COLO829 (cell line): ENCODE results near the gene THAP6.
"Not testable (repeated sequence)": the region's sequence is repeated elsewhere in the genome, so short reads cannot be mapped to it uniquely, and the experiment has no call there.

ENCODE experiments used
- DNase-seq: peaks from one replicate; pipeline ENCODE4 v3.0.0; 2012; ENCODE audit warnings: low spot score

The THAP6 gene

DNA sequence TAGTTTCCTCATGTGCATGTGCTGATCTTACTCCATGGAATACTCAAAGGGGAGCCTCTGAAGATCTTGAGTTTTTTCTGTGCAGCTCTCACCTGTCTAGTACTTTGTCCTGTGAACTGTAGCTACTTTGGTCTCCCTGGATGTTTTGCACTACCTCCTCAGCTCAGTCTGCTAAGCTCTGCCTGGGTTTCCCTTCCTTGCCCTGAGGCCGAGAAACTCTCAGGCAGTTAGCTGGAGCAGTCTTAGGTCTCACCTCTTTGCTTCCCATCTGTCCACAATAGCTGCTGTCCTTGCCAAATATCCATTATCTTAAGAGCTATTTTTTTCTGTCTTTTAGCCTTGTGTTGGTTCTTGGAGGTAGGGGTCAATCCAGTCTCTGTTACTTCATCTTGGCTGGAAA is 11.6 kb downstream of the THAP6 start:
- no peak for DNase-seq

DNA sequence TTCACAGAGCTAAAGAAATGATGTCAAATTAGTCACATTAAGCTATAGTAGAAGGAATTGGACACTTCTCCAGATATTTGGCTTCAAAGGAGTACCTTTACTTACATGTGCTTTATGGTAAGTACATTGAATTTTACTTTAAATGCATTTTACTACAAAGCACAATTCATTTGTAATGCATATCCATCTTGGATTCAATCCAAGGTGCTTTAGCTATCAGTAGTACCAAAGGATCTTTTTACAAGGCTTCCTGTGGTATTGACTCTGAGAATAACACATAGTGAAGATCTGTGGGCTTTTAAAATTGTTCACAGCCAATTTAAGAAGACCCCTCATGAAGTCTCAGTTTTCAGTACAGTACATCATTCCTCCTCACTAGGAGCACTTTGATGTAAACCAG is 13.2 kb downstream of the THAP6 start:
- DNase-seq: no peak

DNA sequence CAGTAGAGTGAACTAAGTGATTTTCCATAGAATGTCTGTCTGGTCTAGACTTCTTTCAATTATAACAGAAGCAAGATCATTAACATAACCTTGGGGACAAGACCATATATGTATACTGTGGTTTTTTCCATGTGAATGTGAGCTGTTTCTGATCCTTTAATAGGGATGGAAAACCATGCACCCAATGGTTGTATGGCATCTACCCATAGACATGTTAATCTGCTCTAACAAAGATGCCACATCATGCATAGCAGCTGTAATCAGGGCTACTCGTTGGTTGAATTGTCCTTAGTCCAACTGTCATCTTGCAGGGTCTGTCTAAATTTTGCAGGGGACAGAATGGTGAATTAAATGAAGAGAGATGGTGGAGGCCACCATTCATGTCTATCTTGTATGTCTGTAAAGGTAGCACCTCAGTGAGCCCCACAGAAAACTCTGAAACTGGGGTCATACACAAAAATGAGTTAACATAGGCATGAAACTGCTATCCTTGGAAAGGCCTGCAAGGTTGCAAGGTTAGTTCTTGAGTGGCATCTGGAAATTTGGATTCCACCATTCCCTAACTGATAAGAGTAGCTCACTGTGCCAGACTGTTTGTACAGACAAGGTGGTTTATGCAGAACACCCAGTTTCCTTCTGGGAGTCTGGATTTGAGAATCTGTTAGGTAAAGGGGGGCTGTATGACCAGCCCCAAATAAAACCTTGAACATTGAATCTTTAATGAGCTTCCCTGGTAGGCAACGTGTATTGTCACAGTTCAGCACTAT is 16.5 kb downstream of the THAP6 start:
- DNase-seq: no peak

DNA sequence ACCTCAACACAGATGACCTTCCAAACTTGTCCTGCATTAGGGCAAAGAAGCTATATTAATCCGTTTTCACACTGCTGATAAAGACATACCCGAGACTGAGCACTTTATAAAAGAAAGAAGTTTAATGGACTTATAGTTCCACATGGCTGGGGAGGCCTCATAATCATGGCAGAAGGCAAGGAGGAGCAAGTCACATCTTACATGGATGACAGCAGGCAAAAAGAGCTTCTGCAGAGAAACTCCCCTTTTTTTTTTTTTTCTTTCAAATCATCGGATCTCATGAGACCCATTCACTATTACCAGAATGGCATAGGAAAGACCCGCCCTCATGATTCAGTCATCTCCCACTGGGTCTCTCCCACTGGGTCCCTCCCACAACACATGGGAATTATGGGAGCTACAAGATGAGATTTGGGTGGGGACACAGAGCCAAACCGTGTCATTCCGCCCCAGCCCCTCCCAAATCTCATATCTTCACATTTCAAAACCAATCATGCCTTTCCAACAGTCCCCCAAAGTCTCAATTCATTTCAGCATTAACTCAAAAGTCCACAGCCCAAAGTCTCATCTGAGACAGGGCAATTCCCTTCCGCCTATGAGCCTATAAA is 17.4 kb downstream of the THAP6 start:
- DNase-seq: not testable (repeated sequence)

DNA sequence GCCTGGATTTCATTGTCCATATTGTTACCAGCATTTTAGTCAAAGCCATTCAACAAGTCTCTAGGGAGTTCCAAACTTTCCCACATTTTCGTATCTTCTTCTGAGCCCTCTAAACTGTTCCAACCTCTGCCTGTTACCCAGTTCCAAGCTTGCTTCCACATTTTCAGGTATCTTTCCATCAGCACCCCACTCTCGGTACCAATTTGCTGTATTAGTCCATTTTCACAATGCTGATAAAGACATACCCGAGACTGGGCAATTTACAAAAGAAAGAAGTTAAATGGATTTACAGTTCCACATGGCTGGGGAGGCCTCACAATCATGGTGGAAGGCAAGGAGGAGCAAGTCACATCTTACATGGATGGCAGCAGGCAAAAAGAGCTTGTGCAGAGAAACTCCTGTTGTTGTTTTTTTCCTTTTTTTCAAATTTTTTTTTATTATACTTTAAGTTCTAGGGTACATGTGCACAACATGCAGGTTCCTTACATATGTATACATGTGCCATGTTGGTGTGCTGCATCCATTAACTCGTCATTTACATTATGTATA is 19.1 kb downstream of the THAP6 start:
- DNase-seq: not testable (repeated sequence)

DNA sequence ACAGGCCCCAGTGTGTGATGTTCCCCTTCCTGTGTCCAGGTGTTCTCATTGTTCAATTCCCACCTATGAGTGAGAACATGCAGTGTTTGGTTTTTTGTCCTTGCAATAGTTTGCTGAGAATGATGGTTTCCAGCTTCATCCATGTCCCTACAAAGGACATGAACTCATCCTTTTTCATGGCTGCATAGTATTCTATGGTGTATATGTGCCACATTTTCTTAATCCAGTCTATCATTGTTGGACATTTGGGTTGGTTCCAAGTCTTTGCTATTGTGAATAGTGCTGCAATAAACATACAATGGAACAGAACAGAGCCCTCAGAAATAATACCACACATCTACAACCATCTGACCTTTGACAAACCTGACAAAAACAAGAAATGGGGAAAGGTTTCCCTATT is 19.7 kb downstream of the THAP6 start:
- not testable (repeated sequence) for DNase-seq

DNA sequence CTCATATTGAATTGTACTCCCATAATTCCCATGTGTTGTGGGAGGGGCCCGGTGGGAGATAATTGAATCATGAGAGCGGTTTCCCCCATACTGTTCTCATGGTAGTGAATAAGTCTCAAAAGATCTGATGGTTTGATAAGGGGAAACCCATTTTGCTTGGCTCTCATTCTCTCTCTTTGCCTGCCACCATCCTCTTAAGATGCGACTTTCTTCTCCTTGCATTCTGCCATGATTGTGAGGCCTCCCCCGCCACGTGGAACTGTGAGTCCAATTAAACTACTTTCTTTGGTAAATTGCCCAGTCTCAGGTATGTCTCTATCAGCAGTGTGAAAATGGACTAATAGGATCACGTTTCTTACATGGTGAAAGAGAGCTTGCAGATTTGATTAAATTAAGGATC is 23.0 kb downstream of the THAP6 start:
- not testable (repeated sequence) for DNase-seq

DNA sequence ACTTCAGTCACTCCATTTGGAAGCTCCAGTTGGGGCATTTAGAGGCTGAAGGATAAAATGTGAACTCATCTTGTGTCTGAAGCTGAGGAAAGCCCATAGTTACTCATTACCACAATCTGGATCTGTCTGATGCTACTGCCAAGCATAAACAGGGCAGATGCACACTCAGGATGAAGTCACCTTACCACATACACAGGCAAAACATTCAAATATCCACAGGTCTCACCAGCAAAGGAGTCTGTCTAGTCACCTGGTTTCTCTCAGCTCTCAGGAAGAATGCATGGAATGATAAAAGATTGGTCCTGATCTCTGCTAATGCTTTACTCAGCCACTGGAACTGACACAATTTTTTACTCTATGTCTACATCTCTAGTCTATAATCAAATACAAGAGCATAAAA is 28.6 kb downstream of the THAP6 start:
- DNase-seq: no peak

DNA sequence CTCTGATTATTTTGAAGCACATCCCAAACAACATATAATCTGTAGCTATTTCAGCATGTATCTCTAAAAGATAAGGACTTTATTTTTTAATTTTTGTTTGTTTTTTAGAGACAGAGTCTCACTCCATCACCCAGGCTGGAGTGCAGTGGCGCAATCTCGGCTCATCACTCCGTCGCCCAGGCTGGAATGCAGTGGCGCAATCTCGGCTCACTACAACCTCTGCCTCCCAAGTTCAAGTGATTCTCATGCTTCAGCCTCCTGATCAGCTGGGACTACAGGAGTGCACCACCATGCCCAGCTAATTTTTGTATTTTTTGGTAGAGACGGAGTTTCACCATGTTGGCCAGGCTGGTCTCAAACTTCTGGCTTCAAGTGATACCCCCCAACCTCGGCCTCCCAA is 29.9 kb downstream of the THAP6 start:
- not testable (repeated sequence) for DNase-seq

DNA sequence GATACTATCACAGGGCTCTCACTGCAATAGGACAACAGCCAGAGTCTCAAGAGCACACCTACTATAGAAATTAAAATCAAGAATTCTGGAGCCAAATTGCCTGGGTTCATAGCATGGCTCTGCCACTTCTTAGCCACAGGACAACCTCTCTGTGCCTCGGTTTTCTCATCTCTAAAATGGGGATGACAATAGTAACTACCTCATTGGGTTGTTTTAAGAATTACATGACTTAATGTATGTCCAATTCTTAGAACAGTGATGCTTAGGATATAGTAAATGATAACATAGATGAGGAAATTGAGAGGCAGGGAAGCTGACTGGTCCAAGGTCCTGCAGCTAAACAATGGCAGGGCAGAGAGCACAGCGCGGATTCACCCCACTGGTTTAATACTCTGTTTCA is 30.6 kb downstream of the THAP6 start:
- DNase-seq: no peak

DNA sequence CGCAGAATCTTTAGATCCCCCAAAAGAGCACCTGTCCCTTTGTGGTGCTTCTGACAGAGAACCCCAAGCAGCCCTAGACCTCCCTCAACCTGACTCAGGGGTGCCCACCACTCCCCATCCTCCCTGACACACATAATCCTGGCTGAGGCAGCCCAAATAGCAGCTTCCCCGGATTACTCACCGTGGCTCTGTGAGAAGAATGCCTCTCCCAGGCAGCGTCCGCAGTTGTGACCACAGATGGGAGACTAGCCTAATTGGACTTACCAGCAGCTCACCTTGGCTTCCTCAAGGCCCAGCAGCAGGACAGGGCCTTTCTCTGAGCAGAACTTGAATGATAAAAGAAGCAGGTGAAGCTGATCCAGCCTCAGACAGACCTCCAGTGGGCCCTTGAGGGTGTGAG is 31.3 kb downstream of the THAP6 start:
- no peak for DNase-seq

DNA sequence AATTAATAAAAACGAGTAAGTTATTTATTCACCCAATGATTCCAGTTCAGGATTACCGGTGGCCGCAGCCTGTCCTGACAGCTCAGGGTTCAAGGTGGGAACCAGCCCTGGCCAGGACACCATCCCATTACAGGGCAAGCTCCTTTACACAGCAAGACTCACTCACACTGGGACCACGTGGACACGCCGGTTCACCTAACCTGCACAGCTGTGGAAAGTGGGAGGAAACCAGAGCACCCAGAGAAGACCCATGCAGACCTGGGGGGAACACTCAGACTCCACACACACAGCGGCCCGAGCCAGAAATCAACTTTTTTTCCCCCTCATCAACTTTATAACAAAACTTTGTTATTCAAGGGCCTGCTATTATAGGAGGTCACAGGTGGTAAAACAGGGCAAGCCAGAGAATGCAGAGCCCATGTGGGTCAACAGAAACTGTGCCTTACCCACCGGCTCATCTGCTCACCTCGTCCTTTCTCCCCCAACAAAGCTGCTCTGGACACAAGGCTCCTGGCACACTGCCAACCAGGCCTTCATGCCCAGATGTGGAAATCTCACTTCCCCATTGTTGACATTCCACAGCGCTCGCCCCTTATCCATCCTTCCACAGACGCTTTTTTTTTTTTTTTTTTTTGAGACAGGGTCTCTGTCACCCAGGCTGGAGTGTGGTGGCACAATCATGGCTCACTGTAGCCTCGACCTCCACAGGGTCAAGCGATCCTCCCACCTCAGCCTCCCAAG is 33.5 kb downstream of the THAP6 start:
- no peak for DNase-seq

DNA sequence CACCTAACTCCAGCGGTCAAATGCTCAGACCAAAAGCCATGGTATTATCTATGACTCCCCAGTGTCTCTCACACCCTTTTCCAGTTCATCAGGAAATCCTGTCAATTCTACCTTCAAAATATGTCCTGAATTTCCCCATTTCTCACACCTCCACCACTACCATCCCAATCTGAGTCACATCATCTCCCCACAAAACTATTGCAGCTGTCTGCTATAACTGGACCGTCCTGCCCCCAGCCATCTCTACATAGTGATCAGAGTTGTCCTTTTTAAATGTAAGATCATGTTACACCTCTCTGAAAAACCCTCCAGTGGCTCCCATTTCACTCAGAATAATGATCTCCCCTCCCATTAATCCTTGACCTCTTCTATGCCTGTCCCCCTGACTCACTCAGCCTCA is 34.7 kb downstream of the THAP6 start:
- DNase-seq: no peak

DNA sequence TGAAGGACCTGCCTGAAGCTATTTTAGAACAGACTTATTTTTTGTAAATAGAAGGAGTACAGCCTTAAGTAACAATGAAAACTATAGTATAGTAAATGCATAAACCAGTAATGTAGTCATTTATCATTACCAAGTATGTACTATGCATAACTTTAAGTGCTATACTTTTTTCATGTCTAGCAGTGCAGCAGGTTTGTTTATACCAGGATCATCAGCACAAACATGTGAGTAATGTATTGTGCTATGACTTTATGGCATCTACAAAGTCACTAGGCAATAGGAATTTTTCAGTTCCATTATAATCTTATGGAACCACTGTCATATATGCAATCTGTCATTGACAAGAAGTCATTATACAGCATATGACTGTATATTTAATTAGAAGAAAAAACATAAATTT is 38.2 kb downstream of the THAP6 start:
- DNase-seq: no peak

DNA sequence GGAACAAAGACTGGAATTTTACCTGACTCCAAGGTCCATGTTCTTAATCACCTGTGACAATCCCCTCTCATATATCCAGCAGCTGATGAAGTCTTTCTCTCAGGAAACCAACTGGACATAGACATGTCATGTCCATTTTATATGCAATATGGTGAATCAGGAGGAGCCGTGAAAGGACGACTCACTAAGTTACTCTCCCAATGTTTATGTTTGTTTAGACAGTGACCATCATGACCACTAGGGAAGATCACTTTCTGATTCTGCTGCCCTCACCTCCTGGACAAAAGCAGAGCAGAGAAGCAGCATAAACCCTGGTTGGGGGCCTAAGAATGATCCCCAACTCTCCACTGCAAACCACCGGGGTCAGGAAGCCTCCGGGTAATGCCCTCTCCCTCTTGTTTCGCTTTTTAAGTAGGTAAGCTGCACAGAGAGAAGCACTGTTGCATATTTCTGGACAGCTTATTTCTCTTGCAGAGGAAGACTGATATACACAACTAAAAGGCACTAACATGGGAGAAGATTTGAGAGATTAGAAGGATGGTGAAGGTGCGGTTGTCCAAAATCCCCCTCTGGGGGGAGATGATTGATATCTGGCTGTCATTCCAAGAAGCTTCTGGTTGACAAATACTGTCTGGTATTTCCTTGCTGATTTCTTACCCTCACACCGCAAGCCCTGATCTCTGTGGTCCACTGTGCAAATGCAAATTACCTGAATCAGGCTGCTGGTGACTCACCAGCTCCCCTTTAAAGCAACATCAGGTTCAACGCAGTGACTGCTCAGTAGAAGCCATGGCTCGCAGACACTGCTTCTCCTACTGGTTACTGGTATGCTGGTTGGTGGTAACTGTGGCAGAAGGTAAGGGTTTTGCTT is 41.3 kb downstream of the THAP6 start, which contains the start of gene ODAPH:
TSS of gene ODAPH (plus strand) at position 773 of the 871 bp plus-strand sequence. CDS start at position 790, 17 bp downstream.
- DNase-seq: peak; percentile 36

DNA sequence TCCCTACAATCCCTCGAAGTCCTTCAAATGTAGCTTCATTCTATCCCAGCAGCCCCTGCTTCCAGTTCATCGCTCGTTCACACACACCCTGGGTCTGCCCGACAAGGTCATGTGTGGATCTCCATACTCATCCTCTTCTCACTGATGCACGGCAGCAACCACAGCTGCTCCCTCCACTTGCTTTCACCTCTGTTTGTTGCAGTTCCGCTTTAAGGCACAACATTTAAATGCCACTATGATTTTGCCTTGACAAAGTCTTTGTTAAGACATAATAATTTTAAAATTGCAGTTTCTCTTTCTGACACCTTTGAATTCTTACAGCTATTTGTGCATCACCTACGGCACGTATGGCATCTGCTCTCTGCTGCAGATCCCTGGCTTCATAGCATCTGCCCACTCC is 43.4 kb downstream of the THAP6 start:
- DNase-seq: no peak

DNA sequence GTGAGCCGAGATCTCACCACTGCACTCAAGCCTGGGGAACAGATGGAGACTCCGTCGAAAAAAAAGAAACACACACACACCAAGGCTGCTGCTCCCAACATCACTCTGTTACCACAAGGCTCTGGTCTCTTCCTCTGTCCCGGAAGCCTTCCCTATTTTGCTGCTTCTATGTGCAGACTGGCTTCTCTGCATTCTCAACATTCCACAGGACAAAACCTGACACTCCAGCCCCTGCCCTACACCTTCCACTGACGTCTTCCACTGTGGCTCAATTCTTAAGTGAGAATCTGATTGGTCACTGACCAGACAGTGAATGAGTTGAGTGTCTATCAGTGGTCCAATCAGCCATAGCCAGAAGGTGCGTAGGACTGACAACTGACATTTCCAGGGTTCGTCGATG is 47.5 kb downstream of the THAP6 start:
- DNase-seq: no peak

DNA sequence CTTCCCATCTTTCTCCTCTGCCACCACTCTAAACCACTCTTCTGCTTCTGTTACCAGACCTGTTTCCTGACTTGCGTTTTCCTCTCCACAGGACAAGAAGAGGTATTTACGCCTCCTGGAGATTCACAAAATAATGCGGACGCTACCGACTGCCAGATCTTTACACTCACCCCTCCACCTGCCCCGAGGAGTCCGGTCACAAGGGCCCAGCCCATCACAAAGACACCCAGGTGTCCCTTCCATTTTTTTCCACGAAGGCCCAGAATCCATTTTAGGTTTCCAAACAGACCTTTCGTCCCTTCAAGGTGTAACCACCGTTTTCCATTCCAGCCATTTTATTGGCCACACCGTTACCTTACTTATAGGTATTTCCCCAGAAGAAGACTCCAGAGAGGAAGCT is 49.8 kb downstream of the THAP6 start:
- DNase-seq: no peak

DNA sequence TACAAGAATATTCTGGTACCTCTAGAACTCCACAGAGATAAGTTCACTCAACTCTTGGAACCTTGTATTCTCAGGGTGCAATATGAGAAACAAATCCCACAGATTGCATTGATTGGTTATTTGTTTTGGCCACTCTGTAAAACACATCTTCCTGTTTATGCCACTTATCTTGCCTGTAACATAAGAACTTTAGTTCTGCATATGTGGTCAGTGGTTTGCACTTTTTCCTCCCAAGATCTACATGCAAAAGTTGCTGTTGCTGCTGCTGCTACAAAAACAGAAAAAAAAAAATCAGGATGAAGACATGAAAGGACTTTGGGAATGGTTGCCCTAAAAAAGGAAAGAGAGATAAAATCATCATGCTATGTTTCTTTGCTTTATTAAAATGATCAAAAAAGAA is 51.2 kb downstream of the THAP6 start:
- no peak for DNase-seq

DNA sequence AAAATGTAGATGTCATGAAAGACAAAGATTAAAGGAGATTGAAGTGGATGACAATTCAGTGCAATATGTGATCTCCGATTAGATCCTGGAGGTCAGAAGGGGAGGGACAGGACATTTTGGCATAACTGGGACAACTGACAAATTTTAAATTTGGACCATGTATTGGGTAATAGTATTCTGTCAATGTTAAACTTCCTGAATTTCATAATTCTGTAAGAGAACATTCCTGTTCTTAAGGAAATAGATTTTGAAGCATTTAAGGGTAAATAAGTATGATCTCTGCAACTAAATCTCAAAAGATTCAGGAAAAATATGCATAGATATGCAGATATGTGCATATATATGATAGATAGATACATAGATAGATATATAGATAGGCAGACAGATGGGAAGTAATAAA is 52.6 kb downstream of the THAP6 start:
- DNase-seq: no peak

DNA sequence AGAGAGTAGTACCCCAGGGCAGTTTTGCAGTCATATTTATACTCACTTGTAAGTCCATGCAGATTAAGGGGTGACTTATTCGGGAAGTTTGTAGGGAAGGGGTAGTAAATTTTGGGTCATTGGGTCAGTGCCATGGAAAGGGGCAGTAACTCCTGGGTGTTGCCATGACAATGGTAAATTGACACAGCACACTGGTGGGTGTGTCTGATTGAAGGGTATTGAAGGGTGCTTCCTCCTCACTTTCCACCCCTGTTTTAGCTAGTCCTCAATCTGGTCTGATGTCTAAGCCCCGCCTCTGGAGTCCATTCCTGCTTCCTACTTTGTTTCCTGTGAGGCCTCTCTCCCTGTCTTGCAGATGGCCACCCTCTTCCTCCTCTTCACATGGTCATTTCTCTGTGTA is 53.5 kb downstream of the THAP6 start:
- DNase-seq: no peak
